K562 (cell line): ENCODE data around the gene FAT2. TPM values are rescaled to one million over a fixed set of nuclear protein-coding genes. Genes with fewer than 3 reads are reported as not detected.

Source experiments
- ATAC-seq: fragments of 200-7000 bp; cut with Tn5 transposase; 3 replicates; pipeline ENCODE4 v1.9.1; 2020; ENCODE audit warnings: moderate library complexity
- BruUV-seq: library from RNA; stranded (reverse); fragments of 400-500 nt; replicated peaks from 2 replicates; lab custom pipeline; 2021; lab: Mats Ljungman, UMichigan
- CTCF ChIA-PET: fragments of 300-600 bp; formaldehyde crosslinking; extraction: SDS; loops from one replicate; lab custom pipeline; 2021; ENCODE audit warnings: low intra/inter-chr PET ratio; lab: Yijun Ruan, JAX
- POLR2A ChIA-PET: fragments of 300-600, 350-650 bp; sonication (Branson Sonifier 250); formaldehyde crosslinking; extraction: SDS; loops from one replicate; lab custom pipeline; 2021; ENCODE audit warnings: antibody characterized with exemption, inconsistent platforms; lab: Yijun Ruan, JAX
- DNase-seq, 4 experiments: peaks; one replicate each; pipeline versions ENCODE4 v3.0.0 to v3.0.0-alpha.2; 2011 to 2018; ENCODE audit warnings: low spot score in 3 of 4, mixed read lengths in 3 of 4; ENCODE audit errors: extremely low read depth in 1 of 4
- FAIRE-seq: peaks from 2 replicates; lab custom pipeline; 2011; peaks lifted over from hg19 to GRCh38; lab: Jason Lieb, UNC
- H2AFZ ChIP-seq: 2 replicates; pipeline ENCODE4 v1.6.0; 2011; ENCODE audit warnings: low read depth, low read length, control low read depth, inconsistent platforms
- H3K27ac ChIP-seq: fragments of 200-600 bp; 3 replicates; pipeline ENCODE4 v1.8.0; 2011; ENCODE audit warnings: low read depth, mild to moderate bottlenecking, control low read depth, inconsistent platforms, low read length, moderate library complexity, mixed read lengths; ENCODE audit errors: extremely low read depth
- H3K27me3 ChIP-seq, 2 experiments: fragments of 300-600 bp in 1 of 2; 2 replicates in 1 of 2; 3 replicates in 1 of 2; pipeline versions ENCODE4 v1.6.0 to v1.8.0; 2011; ENCODE audit warnings: inconsistent platforms in 2 of 2, low read length in 2 of 2, mild to moderate bottlenecking in 1 of 2, mixed read lengths in 1 of 2, moderate library complexity in 1 of 2; ENCODE audit not compliant: control insufficient read depth in 2 of 2, insufficient read depth in 2 of 2
- H3K36me3 ChIP-seq: fragments of 300-600 bp; 3 replicates; pipeline ENCODE4 v1.8.0; 2011; ENCODE audit warnings: mild to moderate bottlenecking, low read length, inconsistent platforms; ENCODE audit not compliant: control insufficient read depth, insufficient read depth
- H3K4me1 ChIP-seq, 2 experiments: fragments of 200-600 bp in 1 of 2; replicated peaks in 1 of 2; 2 replicates in 1 of 2; 3 replicates in 1 of 2; pipeline versions ENCODE4 v1.5.1 to v1.8.0; 2011; ENCODE audit warnings: inconsistent platforms in 2 of 2, low read length in 2 of 2, mild to moderate bottlenecking in 1 of 2, mixed read lengths in 1 of 2, moderate library complexity in 1 of 2; ENCODE audit not compliant: control insufficient read depth in 2 of 2, insufficient read depth in 2 of 2
- H3K4me2 ChIP-seq: 2 replicates; pipeline ENCODE4 v1.6.1; 2011; ENCODE audit warnings: low read length, control low read depth, inconsistent platforms, mixed read lengths; ENCODE audit not compliant: insufficient read depth
- H3K4me3 ChIP-seq: fragments of 200-600 bp; sonication (generic), shearing (Covaris generic); 2 replicates; pipeline ENCODE4 v1.5.1; 2016; ENCODE audit warnings: control low read depth, inconsistent platforms
- H3K79me2 ChIP-seq: fragments of 200-600 bp; 3 replicates; pipeline ENCODE4 v1.8.0; 2011; ENCODE audit warnings: low read length, inconsistent platforms; ENCODE audit not compliant: control insufficient read depth, insufficient read depth
- H3K9ac ChIP-seq, 2 experiments: 2 replicates each; pipeline versions ENCODE4 v1.6.0 to v1.6.1; 2011; ENCODE audit warnings: low read depth in 2 of 2, low read length in 2 of 2, control low read depth in 1 of 2, inconsistent platforms in 1 of 2, mild to moderate bottlenecking in 1 of 2, mixed read lengths in 1 of 2; ENCODE audit not compliant: insufficient read depth in 1 of 2
- H3K9me1 ChIP-seq: one replicate; pipeline ENCODE4 v1.6.0; 2011; ENCODE audit warnings: inconsistent platforms, mild to moderate bottlenecking, low read length, moderate library complexity; ENCODE audit not compliant: control insufficient read depth, insufficient read depth
- H3K9me3 ChIP-seq: replicated peaks from 2 replicates; pipeline ENCODE4 v1.5.1; 2011; ENCODE audit warnings: low read depth, low read length, inconsistent platforms; ENCODE audit not compliant: control insufficient read depth, insufficient read depth
- H4K20me1 ChIP-seq: replicated peaks from 2 replicates; pipeline ENCODE4 v1.6.1; 2011; ENCODE audit warnings: low read length, inconsistent platforms, mixed read lengths; ENCODE audit not compliant: control insufficient read depth, insufficient read depth
- NFIC ChIP-seq: fragments of 450-650 bp; IDR thresholded peaks from 2 replicates; pipeline ENCODE4 v1.6.1; 2017; ENCODE audit warnings: mild to moderate bottlenecking, inconsistent platforms
- WGBS: fragments of 100-300 bp; shearing (Covaris generic); methylation state at CpG from one replicate; pipeline ENCODE4 v1.1.6; 2016; ENCODE audit warnings: low coverage, mixed read lengths; ENCODE audit not compliant: insufficient coverage; ENCODE audit errors: missing lambda C conversion rate; 5-methylcytosine and 5-hydroxymethylcytosine counted together
- in situ Hi-C: fragments of 300-500 bp; cut with MboI; formaldehyde crosslinking; loops from 4 replicates; pipeline ENCODE4 v1.15.0; 2018; ENCODE audit warnings: inconsistent platforms, mixed read lengths
- intact Hi-C: fragments of 100-400 bp; cut with micrococcal nuclease; formaldehyde crosslinking; loops from 2 replicates; pipeline ENCODE4 v1.14.2; 2022
- polyA plus RNA-seq, 8 experiments: library from polyadenylated mRNA; depleted of rRNA in 4 of 8; stranded (reverse) in 5 of 8; unstranded in 3 of 8; fragments of >200 nt; fragmentation: Nextera tagmentation in 2 of 8; fragmentation: Illumina TruSeq in 1 of 8; extraction: Ambion mirVana in 2 of 8; extraction: Trizol in 1 of 8; gene quantifications; 2 replicates each; pipeline versions ENCODE4 v1.2.1 to v1.2.3, GENCODE V29; 2011 to 2014; ENCODE audit warnings: inconsistent platforms in 1 of 8, missing spikeins in 1 of 8
- total RNA-seq, 7 experiments: library from RNA; depleted of rRNA in 6 of 7; stranded (reverse); fragments of >200 nt in 6 of 7; fragmentation: Illumina TruSeq in 2 of 7; extraction: Trizol in 2 of 7; gene quantifications; 2 replicates each; pipeline versions ENCODE4 v1.2.1 to v1.2.3, GENCODE V29; 2011 to 2021; ENCODE audit warnings: low replicate concordance in 1 of 7
- TF ChIP-seq, protein P1 (sequence below): sonication (generic); formaldehyde crosslinking; IDR thresholded peaks from 2 replicates; pipeline ENCODE4 v1.8.0; 2022; ENCODE audit warnings: mild to moderate bottlenecking, missing genetic modification reagents

The FAT2 gene
- total and polyA plus RNA-seq, 9 of the 15 experiments (the other 6 are each of a cell fraction or from before 2014, with no cell fraction given), result not detected

DNA sequence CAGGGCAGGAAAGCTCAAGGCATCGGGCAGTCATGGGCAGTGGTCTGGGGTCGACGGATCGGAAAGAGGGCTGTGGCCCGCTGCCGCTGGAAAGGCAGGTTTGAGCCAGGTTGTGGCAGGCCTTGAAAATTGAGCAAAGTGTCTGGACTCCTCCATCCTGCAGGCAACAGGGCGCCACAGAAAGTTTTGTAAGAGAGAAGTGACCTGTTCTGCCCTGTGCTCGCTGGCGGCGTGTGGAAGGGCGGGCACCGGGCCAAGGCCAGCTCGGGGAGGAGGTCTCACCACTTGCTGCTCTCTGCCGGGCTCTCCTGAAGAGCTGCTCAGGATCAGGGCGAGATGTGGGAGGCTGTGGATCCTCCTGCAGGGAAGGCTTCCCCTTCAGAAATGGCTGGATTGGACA lies 41.4 kb upstream of the FAT2 start:
- no peak overlapping the region for H2AFZ ChIP-seq
- no peaks in the 10 kb centered on the region for H3K36me3 ChIP-seq
- CTCF ChIA-PET, result no interaction called here
- H3K4me2 ChIP-seq, result no peak overlapping the region
- peaks cover 3% of the 10 kb centered on the region for H3K9me1 ChIP-seq
- no TSS peak for BruUV-seq
- no peak for DNase-seq
- H4K20me1 ChIP-seq, result no peaks in the 10 kb centered on the region; the same call in 1 of the 2 replicates
- TF ChIP-seq, protein P1, sequence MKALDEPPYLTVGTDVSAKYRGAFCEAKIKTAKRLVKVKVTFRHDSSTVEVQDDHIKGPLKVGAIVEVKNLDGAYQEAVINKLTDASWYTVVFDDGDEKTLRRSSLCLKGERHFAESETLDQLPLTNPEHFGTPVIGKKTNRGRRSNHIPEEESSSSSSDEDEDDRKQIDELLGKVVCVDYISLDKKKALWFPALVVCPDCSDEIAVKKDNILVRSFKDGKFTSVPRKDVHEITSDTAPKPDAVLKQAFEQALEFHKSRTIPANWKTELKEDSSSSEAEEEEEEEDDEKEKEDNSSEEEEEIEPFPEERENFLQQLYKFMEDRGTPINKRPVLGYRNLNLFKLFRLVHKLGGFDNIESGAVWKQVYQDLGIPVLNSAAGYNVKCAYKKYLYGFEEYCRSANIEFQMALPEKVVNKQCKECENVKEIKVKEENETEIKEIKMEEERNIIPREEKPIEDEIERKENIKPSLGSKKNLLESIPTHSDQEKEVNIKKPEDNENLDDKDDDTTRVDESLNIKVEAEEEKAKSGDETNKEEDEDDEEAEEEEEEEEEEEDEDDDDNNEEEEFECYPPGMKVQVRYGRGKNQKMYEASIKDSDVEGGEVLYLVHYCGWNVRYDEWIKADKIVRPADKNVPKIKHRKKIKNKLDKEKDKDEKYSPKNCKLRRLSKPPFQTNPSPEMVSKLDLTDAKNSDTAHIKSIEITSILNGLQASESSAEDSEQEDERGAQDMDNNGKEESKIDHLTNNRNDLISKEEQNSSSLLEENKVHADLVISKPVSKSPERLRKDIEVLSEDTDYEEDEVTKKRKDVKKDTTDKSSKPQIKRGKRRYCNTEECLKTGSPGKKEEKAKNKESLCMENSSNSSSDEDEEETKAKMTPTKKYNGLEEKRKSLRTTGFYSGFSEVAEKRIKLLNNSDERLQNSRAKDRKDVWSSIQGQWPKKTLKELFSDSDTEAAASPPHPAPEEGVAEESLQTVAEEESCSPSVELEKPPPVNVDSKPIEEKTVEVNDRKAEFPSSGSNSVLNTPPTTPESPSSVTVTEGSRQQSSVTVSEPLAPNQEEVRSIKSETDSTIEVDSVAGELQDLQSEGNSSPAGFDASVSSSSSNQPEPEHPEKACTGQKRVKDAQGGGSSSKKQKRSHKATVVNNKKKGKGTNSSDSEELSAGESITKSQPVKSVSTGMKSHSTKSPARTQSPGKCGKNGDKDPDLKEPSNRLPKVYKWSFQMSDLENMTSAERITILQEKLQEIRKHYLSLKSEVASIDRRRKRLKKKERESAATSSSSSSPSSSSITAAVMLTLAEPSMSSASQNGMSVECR (CRISPR knock-in tag), result no peak
- TF ChIP-seq NFIC, result 0 out of 2 replicates have a peak, but pooled peaks have one; percentile 8
- TF ChIP-seq, all 486 proteins: peak for 1
- H3K27me3 ChIP-seq, result peaks cover 32 to 45% of the 10 kb centered on the region in 2 experiments; a peak in 4 of 5 replicates
- WGBS, result 2% methylated on average over 15 of the region's 15 CpGs
- no peaks in the 10 kb centered on the region for H3K9me3 ChIP-seq
- H3K4me3 ChIP-seq, result no peak overlapping the region
- POLR2A ChIA-PET, result interaction anchor here (0.7 kb wide), 1 partner anchor 28 kb away, joined by 3 read pairs; no protein-coding TSS in a partner anchor
- no peak overlapping the region for H3K27ac ChIP-seq
- intact Hi-C loops (no loop called here), in situ Hi-C loops (no loop called here)
- no peak for FAIRE-seq
- H3K4me1 ChIP-seq, result no peaks in the 10 kb centered on the region
- H3K9ac ChIP-seq, result peak overlapping the region in 1 of 2 experiments; percentile 29; a peak in 1 of 4 replicates
- no peaks in the 10 kb centered on the region for H3K79me2 ChIP-seq
- peak; percentile 33; the same call in 1 of the 3 replicates for ATAC-seq
